Activated naive CD4-positive, alpha-beta T cell treated with anti-CD3 and anti-CD28 coated beads for 36 hours (primary cell): Measurements from ENCODE around the gene AKAP7. TPM values are rescaled to one million over a fixed set of nuclear protein-coding genes. Genes with fewer than 3 reads are reported as not detected.

ENCODE experiments used
- CTCF ChIA-PET: fragments of 350-600 bp; sonication (Branson Sonifier 250); formaldehyde crosslinking; loops from one replicate; lab custom pipeline; 2021; ENCODE audit warnings: antibody characterized with exemption; lab: Charles Lee
- DNase-seq: peaks from one replicate; pipeline ENCODE4 v3.0.0-alpha.2; 2020
- H3K27ac Mint-ChIP-seq: one replicate; pipeline ENCODE4 v1.8.0; 2021; ENCODE audit warnings: mild to moderate bottlenecking, mixed read lengths
- H3K27me3 Mint-ChIP-seq: one replicate; pipeline ENCODE4 v1.8.0; 2021; ENCODE audit warnings: low read depth, mixed read lengths
- H3K36me3 Mint-ChIP-seq: one replicate; pipeline ENCODE4 v1.8.0; 2021; ENCODE audit warnings: low read depth, mixed read lengths
- H3K4me1 Mint-ChIP-seq: one replicate; pipeline ENCODE4 v1.8.0; 2021; ENCODE audit warnings: low read depth, mixed read lengths
- H3K4me3 Mint-ChIP-seq: one replicate; pipeline ENCODE4 v1.8.0; 2021; ENCODE audit warnings: mild to moderate bottlenecking, moderate library complexity, mixed read lengths
- H3K9me3 Mint-ChIP-seq: one replicate; pipeline ENCODE4 v1.8.0; 2021; ENCODE audit warnings: mixed read lengths
- intact Hi-C: fragments of 100-400 bp; cut with micrococcal nuclease; formaldehyde crosslinking; loops from one replicate; pipeline ENCODE4 v1.15.1; 2023
- total RNA-seq, 2 experiments: library from RNA; stranded (reverse); gene quantifications; one replicate each; pipeline ENCODE4 v1.2.3, GENCODE V29; 2021

Gene AKAP7
- total RNA-seq, 2 experiments from 2014 or later, result 7.3 to 7.5 TPM

DNA sequence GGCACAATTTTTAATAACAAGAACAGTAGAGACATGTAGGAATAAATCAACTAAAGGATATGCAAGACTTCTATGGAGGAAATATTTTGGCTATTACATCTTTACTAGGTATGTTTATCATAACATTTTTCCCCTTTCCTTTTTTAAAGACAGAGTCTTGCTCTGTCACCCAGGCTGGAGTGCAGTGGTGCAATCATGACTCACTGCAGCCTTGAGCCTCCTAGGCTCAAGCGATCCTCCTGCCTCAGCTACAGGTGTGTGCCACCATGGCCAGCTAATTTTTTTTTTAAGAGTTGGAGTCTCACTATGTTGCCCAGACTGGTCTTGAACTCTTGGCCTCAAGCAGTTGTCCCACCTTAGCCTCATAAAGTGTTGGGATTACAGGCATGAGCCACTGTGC, 37.0 kb downstream of the AKAP7 start:
- Mint-ChIP-seq H3K36me3 (no peaks in the 10 kb centered on the region), H3K27ac (no peak overlapping the region), H3K27me3 (no peaks in the 10 kb centered on the region), H3K4me3 (no peak overlapping the region), H3K4me1 (no peaks in the 10 kb centered on the region), H3K9me3 (no peaks in the 10 kb centered on the region)
- CTCF ChIA-PET, result no interaction called here
- intact Hi-C loops, result no loop called here
- DNase-seq, result no peak

GRCh38 chr6:131173680-131174079, 38.4 kb downstream of the AKAP7 start:
- Mint-ChIP-seq H3K27me3 (no peaks in the 10 kb centered on the region), H3K4me1 (no peaks in the 10 kb centered on the region), H3K4me3 (no peak overlapping the region), H3K27ac (no peak overlapping the region), H3K36me3 (peaks cover under 1% of the 10 kb centered on the region), H3K9me3 (no peaks in the 10 kb centered on the region)
- DNase-seq, result no peak
- intact Hi-C loops, result no loop called here
- CTCF ChIA-PET, result interaction anchor here (0.7 kb wide), 1 partner anchor 455 kb away, joined by 3 read pairs; no protein-coding TSS in a partner anchor

- intact Hi-C loops, result no loop called here
- no peaks in the 10 kb centered on the region for H3K4me1 Mint-ChIP-seq
- no peak overlapping the region for H3K4me3 Mint-ChIP-seq
- peaks cover 1% of the 10 kb centered on the region for H3K36me3 Mint-ChIP-seq
- CTCF ChIA-PET, result no interaction called here
- no peaks in the 10 kb centered on the region for H3K9me3 Mint-ChIP-seq
- H3K27ac Mint-ChIP-seq, result no peak overlapping the region
- DNase-seq, result no peak
- H3K27me3 Mint-ChIP-seq, result no peaks in the 10 kb centered on the region
Observed at GRCh38 chr6:131175564-131175963, 40.3 kb downstream of the AKAP7 start.

GRCh38 chr6:131177996-131178395, 42.7 kb downstream of the AKAP7 start:
- DNase-seq, result no peak
- Mint-ChIP-seq H3K27me3 (no peaks in the 10 kb centered on the region), H3K36me3 (peaks cover 1% of the 10 kb centered on the region), H3K9me3 (no peaks in the 10 kb centered on the region), H3K4me3 (no peak overlapping the region), H3K27ac (no peak overlapping the region), H3K4me1 (peaks cover 4% of the 10 kb centered on the region)
- CTCF ChIA-PET, result no interaction called here
- intact Hi-C loops, result no loop called here

GRCh38 chr6:131182991-131183425, 47.7 kb downstream of the AKAP7 start:
- CTCF ChIA-PET, result interaction anchor here (0.6 to 3.5 kb wide), 10 partner anchors 15 to 446 kb away, joined by 3 to 45 read pairs (median 3); partner anchors contain the start of gene MED23
- peak overlapping the region; percentile 5 for H3K4me3 Mint-ChIP-seq
- peaks cover 8% of the 10 kb centered on the region for H3K4me1 Mint-ChIP-seq
- no peak overlapping the region for H3K27ac Mint-ChIP-seq
- peaks cover 1% of the 10 kb centered on the region for H3K36me3 Mint-ChIP-seq
- no peaks in the 10 kb centered on the region for H3K27me3 Mint-ChIP-seq
- H3K9me3 Mint-ChIP-seq, result no peaks in the 10 kb centered on the region
- DNase-seq, result peak; percentile 35
- intact Hi-C loops, result loop anchor here (1.0 kb wide), 2 partner anchors 351 to 445 kb away; partner anchors contain the start of gene MED23

GRCh38 chr6:131183427-131184095, 48.3 kb downstream of the AKAP7 start:
- Mint-ChIP-seq H3K27me3 (no peaks in the 10 kb centered on the region), H3K36me3 (peaks cover 1% of the 10 kb centered on the region), H3K9me3 (no peaks in the 10 kb centered on the region), H3K4me1 (peaks cover 8% of the 10 kb centered on the region), H3K27ac (no peak overlapping the region), H3K4me3 (no peak overlapping the region)
- intact Hi-C loops, result loop anchor here (1.0 kb wide), 2 partner anchors 351 to 445 kb away; partner anchors contain the start of gene MED23
- no peak for DNase-seq
- CTCF ChIA-PET, result interaction anchor here (0.6 to 3.5 kb wide), 9 partner anchors 14 to 445 kb away, joined by 3 to 45 read pairs (median 4); partner anchors contain the start of gene MED23

GRCh38 chr6:131191590-131191989, 56.3 kb downstream of the AKAP7 start:
- no peak for DNase-seq
- peaks cover 8% of the 10 kb centered on the region for H3K36me3 Mint-ChIP-seq
- CTCF ChIA-PET, result no interaction called here
- intact Hi-C loops, result no loop called here
- no peak overlapping the region for H3K27ac Mint-ChIP-seq
- no peaks in the 10 kb centered on the region for H3K27me3 Mint-ChIP-seq
- H3K9me3 Mint-ChIP-seq, result peaks cover 27% of the 10 kb centered on the region
- no peaks in the 10 kb centered on the region for H3K4me1 Mint-ChIP-seq
- no peak overlapping the region for H3K4me3 Mint-ChIP-seq

- DNase-seq, result peak; percentile 20
- CTCF ChIA-PET, result interaction anchor here (1.1 to 4.7 kb wide), 3 partner anchors 14 to 335 kb away, joined by 4 to 74 read pairs (median 10); no protein-coding TSS in a partner anchor
- Mint-ChIP-seq H3K4me3 (peak overlapping the region; percentile 17), H3K27me3 (no peaks in the 10 kb centered on the region), H3K27ac (peak overlapping the region; percentile 51), H3K9me3 (peaks cover 22% of the 10 kb centered on the region), H3K4me1 (peaks cover 42% of the 10 kb centered on the region), H3K36me3 (peaks cover 5% of the 10 kb centered on the region)
- intact Hi-C loops, result loop anchor here (2.0 kb wide), 2 partner anchors 135 to 253 kb away; partner anchors contain the start of gene EPB41L2
Observed at GRCh38 chr6:131197716-131198115, 62.4 kb downstream of the AKAP7 start.

DNA sequence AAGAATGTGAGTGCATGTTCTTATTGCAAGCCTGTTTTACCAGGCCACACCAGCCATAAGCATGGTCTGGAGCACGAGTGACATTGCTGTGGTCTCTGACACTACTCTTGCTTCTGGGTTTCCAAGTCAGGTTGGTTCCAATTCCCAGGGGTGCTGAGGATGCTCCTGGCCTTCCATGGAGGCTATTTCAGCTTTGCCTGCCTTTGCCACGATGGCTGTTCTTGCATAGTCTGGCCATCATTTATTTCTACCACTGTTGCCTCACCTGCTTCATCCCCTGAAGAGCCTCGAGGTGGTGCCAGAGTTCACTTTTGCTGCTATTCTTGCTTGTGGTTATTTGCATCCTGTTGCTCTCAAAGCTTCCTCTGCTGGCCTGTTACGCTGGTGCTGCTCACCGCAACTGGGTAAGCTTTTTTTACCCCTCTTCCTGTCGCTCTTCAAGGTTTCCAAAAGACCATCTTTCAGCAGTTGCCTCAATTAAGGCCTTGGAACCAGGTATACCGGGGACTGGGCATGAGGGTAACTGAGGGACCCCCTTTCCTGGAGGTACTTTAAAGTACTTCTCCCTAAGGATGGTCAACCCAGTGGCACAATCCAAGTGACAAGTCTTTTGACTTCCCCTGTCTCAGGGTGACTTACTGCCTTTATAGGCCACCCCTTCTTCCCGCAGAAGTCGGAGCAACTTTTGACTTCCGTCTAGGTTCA, 64.5 kb downstream of the AKAP7 start:
- CTCF ChIA-PET, result interaction anchor here (0.6 to 4.7 kb wide), 18 partner anchors 9 to 429 kb away, joined by 3 to 74 read pairs (median 4); partner anchors contain the start of gene MED23
- no peaks in the 10 kb centered on the region for H3K27me3 Mint-ChIP-seq
- peaks cover 57% of the 10 kb centered on the region for H3K4me1 Mint-ChIP-seq
- peaks cover 3% of the 10 kb centered on the region for H3K9me3 Mint-ChIP-seq
- peak overlapping the region; percentile 96 for H3K27ac Mint-ChIP-seq
- peak; percentile 84 for DNase-seq
- H3K36me3 Mint-ChIP-seq, result peaks cover 3% of the 10 kb centered on the region
- peak overlapping the region; percentile 78 for H3K4me3 Mint-ChIP-seq
- intact Hi-C loops, result loop anchor here (1.0 to 2.0 kb wide), 11 partner anchors 63 to 711 kb away; partner anchors contain the start of genes EPB41L2 and MED23

DNA sequence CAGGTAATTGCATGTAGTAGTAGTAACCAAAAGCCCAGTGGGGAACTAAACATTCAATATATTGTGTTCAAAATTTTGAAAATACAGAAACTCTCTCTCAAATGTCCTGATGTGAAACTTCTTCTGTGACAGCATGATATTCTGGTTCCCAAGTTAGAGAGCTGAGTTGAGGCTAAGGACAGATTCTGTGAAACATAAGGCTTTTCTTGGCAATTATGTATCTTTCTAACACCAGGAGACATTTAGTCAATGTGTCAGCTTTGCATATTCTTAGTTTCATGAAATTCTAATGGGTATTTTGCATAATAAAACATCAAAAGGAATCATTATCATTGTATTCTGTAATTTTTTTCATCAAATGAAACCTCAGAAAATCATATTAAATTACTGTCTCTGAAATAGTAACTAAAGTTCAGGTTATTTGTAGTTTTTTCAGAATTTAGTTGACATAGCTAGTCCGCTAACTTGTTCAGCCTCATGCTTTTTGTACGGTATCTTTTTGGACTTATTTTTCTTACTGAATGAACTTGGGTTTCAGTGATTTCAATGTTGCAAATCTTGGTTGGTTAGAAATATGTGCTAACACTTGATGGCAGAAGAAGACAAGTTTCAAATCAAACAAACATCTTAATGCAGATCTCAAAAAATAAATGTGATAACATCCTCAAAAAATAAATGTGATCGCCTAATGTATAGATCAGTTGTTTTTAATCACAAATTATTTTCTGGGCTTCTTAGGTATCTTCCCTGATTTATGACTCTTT, 70.4 kb downstream of the AKAP7 start:
- Mint-ChIP-seq H3K9me3 (peaks cover 2% of the 10 kb centered on the region), H3K27ac (peak overlapping the region; percentile 36), H3K36me3 (peaks cover 5% of the 10 kb centered on the region), H3K4me3 (peak overlapping the region; percentile 0), H3K27me3 (no peaks in the 10 kb centered on the region), H3K4me1 (peaks cover 58% of the 10 kb centered on the region)
- no peak for DNase-seq
- intact Hi-C loops, result loop anchor here (1.0 kb wide), 1 partner anchor 327 kb away; no protein-coding TSS in a partner anchor
- CTCF ChIA-PET, result interaction anchor here (0.7 to 1.8 kb wide), 6 partner anchors 11 to 327 kb away, joined by 3 to 8 read pairs (median 4); no protein-coding TSS in a partner anchor

- CTCF ChIA-PET, result interaction anchor here (0.6 to 1.8 kb wide), 3 partner anchors 87 to 326 kb away, joined by 3 to 8 read pairs (median 3); no protein-coding TSS in a partner anchor
Observed at GRCh38 chr6:131206463-131207251, 71.4 kb downstream of the AKAP7 start.

More at GRCh38 chr6:131206463-131207251, 71.4 kb downstream of the AKAP7 start:
- Mint-ChIP-seq H3K27ac (peak overlapping the region; percentile 36), H3K4me1 (peaks cover 52% of the 10 kb centered on the region), H3K36me3 (peaks cover 8% of the 10 kb centered on the region), H3K9me3 (peaks cover 2% of the 10 kb centered on the region), H3K27me3 (no peaks in the 10 kb centered on the region), H3K4me3 (peak overlapping the region; percentile 0)
- intact Hi-C loops, result loop anchor here (1.0 kb wide), 1 partner anchor 326 kb away; no protein-coding TSS in a partner anchor
- no peak for DNase-seq
